COR-L47 (cell line): ENCODE data around the gene MCF2L.

ENCODE experiments used
- DNase-seq: peaks from one replicate; lab custom pipeline; 2025; lab: John Stamatoyannopoulos, UW

The MCF2L gene

DNA sequence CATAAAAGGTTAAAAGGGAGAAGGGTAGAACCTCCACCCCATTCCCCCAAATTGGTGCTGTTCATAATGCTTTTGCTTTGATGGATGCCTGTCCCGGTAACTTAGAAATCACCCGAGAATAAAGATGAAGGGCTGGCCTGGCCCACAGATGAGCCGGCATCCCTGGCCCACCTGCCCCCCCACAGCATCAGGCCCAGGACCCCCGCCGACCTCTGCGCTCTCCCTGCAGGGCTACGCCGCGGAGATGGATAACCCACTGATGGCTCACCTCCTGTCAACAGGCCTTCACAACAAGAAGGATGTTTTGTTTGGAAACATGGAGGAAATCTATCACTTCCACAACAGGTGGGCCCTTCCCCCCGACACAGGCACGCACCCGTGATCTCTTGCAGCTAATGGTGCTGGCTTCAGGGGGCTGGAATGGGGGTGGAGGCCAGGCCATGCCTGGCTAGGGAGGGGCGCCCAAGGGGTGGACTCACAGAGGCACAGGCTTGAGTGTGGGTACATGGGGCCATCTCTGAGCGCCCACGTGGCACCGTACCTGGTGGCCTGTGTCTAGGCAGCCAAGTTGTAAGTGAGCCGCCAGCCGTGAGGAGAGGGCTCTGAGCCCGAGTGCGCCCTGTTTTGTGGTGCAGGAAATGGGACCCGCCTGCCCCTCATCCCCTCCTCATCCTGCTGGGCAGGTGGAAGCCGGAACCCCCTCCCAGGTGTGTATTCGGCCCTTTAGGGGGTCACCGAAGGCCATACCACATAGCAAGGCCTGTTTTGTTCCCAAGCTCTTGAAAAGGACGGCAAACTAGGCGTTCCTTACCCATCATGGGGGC, 113.4 kb downstream of the MCF2L start:
- DNase-seq, result no peak

DNA sequence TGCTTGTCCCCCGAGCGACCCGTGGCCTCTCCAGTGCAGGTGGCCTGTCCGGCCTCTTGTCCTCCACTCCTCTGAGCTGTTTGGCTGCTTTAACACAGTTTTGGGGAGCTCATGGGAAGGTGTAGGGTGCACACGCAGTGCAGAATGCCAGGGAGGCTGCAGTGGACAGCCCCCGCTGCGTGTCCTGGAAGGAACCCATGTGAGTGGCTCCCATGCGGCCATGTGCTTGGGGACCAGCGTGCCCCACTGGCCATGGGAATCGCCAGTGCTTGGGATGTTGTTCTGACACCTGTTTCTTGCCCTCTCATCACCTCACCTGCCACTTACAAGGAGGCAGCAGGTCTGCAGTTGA, 114.0 kb downstream of the MCF2L start:
- DNase-seq, result no peak

DNA sequence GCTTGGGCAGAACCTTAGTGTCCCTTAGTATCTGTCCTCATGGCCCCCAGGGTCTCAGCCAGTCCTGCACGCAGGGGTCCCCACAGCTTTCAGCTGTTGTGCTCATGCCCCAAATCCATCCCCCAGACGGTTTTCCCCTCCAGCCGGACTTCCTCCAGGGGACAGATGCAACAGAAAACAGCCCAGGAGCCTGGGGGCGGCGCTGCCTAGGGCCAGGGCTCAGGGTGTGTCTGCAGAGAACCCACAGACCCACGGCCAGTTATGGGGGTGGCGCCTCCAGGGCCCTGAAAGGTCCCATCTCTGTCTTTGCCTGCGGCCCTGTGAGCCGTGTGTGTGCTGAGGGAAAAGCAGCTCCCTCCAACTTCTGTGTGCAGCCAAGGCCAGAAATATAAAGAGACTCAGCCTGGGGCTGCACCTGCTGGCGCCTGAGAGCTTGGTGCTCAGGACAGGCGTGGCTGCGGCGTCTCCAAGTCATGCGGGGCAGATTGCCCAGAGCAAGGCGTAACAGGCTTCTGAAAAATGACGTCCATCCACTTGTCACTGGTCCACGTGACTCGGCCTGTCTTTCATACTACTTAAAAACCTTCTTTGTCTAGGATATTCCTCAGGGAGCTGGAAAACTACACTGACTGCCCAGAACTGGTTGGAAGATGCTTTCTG, 114.5 kb downstream of the MCF2L start:
- DNase-seq, result no peak

DNA sequence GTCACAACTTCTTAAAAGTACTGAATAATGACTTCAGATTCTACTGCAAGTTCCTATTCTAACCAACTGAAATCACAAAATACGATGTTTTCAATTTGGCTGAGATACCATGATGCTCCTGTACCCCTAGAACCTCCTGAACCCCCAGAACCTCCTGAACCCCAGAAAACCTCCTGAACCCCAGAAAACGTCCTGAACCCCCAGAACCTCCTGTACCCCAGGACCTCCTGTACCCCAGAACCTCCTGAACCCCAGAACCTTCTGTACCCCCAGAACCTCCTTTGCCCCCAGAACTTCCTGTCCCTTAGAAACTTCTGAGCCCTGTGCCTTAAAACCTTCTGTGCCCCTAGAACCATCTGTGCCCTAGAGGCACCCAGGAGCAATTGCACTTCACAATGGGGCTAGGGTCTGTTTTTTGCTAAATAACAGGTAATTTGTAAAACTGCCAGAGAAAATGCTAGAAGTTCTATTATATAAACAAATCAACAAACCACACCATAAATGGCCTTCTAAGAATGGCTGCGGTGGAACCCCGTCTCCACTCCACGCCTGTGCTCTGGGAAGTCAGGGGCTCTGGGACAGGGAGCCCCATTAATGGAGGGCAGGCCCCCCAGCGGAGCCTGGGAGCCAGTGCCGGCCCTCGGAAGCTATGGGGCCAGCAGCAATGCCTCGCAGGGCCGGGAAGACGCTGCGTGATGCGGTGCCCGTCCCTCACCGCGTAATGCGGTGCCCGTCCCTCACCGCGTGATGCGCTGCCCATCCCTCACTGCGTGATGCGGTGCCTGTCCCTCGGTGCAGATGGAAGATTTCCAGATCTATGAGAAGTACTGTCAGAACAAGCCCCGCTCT, 115.3 kb downstream of the MCF2L start:
- DNase-seq, result no peak

DNA sequence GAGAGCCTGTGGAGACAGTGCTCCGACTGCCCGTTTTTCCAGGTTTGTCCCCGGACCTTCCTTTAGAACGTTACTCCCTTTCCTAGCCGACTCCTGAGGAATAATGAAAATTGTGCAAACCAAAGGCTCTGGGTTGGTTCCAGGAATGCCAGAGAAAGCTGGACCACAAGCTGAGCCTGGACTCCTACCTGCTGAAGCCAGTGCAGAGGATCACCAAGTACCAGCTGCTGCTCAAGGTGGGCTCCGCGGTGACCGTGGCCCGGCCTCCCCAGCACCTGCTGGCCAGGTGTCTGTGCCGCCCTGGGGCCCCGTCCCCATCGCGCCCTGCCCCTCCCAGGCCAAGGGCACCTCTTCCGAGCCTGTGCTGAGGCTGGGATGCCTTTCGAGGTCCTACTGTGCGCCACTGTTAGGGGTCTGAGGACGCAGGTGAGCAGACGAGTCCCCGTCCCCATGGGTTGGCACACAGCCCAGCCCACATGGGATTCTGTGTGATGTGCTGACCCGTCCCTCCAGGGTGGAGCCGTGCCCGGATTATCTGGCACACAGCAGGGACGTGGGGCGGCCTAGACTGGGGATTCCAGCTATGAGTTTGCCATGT, 116.0 kb downstream of the MCF2L start:
- no peak for DNase-seq

DNA sequence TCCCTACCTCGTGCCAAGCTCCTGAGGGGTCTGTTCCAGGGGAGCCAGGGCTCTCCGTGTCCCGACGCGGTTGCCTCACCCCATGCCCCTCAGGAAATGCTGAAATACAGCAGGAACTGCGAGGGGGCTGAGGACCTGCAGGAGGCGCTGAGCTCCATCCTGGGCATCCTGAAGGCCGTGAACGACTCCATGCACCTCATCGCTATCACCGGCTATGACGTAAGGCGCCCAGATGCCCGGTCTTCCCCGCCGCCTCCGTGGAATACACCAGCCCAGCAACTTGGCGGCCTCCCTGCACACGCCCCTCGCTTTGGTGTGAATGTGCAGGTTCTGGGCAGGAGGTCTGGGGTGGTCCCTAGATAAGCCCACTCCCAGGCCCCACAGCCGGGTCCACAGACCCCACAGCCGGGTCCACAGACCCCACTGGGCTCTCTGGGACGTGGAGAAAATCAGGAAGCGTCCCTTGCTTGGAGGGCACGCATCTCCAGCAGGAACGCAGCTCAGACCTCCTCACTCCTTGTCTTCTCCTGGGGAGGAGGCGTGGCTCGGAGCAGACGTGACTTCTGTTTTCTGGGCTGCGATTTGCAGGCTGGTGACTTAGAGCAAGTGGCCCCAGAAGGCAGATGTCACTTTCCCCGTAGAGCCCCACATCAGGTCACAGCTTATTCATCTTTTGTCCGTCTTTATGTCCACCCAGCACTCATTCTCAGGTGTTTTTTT, 117.2 kb downstream of the MCF2L start:
- no peak for DNase-seq

DNA sequence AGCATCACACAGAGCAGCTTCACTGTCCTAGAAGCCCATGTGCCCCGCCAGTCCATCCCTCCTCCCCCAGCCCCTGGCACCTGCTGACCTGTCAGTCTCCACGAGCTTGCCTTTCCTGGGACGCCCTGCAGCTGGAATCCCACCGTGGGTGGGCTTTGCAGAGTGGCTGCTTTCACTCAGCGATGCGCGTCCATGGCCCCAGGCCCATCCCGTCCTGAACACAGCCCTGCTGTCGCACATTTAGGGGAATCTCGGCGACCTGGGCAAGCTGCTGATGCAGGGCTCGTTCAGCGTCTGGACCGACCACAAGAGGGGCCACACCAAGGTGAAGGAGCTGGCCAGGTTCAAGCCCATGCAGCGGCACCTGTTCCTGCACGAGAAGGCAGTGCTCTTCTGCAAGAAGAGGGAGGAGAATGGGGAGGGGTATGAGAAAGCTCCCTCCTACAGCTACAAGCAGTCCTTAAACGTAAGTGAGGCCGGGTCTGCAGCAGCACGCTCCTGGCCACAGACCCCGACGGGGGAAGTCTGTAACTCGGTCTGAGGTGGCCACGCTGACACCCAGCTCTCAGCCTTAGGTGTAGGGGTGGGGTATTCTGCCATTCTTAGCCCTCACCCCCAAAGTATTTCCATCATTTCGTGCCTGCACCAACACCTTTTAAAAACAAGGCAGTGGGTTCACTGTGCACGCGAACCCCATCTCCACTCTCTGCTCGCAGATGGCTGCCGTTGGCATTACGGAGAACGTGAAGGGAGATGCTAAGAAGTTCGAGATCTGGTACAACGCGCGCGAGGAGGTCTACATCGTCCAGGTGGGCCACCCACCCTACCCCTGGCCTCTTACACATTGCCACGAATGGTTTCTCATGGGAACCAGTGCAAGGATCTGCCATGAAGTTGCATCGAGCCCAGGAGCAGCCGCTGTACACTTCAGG, 118.2 kb downstream of the MCF2L start:
- DNase-seq, result no peak

DNA sequence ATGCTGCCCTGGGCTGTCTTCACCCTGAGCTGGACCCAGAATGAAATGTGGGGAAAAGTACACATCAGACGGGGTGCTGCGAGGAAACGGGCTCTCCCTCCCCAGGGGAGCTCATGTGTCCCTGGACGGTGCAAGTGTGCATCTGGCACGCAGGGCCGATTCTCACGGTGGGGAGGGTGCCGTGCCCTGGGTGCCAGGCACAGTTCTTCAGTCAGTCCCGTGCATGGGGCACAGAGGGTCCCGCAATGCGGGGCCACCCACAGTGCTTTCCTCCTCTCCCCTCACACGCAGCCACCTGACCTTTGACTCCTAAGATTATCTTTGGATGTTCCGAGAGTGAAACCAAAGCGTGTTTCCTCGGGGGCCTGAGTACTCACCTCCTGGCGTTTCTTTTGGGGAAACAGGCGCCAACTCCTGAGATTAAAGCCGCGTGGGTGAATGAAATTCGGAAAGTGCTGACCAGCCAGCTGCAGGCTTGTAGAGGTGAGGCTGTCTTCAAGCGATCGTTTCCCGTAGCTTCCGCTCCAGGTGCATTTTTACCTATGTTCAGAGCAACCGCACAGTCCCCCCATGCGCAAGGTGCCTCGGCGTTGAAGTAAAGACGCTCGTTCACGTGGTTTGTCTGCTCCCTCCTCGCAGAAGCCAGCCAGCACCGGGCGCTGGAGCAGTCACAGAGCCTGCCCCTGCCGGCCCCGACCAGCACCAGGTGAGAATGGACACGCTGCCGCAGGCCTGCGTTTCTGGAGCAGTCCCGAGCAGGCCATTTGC, 119.1 kb downstream of the MCF2L start:
- DNase-seq, result no peak

DNA sequence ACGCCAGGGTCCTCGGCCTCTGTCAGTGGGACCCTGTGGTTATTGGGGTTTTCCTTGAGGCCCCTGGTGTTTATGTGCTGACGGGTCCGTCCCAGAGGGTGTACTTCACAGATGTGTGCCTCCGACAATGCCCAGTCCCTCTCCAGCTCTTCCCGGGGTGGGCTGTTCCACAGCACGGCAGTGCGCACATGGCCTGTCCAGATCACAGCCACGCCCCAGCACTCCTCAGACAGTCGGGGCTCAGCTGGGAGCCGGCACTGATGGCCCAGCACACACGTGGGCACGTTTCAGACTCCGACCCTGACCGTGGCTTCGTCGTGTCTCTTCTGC, 119.6 kb downstream of the MCF2L start:
- DNase-seq, result no peak

DNA sequence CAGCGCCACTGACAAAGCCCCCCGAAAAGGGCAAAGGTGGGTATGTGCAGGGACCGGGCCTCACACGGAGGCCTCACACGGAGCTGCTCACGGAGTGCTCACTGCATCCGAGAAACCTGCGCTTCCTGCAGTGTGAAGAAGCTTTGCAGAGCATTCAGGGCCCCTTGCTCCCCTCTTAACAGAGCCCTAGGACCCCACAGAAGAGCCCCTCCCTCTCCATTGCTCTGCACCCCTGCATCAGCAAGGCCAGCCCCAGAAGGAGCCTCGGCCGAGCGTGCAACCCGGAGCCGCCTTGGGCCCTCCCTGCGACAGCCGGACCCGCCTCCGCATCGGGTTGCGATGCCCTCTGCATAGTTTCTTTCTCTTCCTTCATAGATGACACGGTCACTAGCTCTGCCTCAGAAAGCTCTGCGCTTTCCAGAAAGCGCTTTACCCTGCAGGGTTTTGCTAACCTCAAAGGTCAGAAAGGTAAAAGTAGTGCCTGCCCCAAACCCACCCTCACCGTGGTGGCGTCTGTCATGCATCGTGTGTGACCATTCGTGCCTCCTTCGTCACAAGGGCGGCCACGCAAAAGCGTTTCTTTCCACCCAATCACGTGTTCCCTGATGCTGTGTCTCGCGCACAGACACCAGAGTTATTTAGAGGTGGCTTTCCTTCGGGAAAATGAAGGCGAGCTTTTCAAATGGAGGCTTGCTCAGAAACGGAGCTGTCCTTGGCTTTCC, 120.8 kb downstream of the MCF2L start:
- DNase-seq, result no peak

DNA sequence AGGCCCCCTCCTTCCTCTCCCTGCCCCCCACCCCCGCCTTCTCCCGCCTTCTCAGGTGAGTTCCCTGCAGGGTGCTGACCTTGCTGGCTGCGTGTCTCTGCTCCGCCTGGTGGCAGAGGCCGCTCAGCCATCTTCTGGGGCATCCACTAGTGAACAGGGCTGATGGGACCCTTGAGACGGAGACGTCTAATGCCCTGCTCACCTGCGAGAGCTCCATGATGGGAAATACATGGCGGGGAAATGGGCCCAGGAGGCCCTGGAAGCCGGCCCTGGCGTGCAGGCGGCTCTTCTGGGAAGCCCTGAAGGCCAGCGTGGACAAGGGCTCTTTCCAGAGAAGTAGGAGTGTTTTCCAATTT, 121.4 kb downstream of the MCF2L start:
- no peak for DNase-seq

DNA sequence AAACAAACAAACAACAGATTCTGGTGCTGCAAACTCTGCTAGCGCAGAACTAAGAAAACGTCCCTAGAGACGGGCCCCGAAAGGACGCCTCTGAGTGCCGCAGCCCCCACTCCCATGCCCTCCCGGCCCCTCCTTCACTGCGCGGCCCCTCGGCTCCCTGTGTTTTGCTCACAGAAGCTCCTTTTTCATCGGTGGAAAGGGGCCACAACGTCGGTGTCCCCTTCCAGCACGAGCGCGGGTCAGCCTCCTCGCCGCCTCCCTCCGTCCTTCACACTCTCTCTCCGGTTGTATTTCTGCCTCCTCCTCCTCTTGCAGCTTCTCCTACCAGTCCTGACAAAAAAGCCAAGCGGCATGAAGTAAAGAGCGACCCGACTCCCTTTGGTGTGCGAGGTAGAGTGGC, 121.8 kb downstream of the MCF2L start:
- DNase-seq, result no peak

DNA sequence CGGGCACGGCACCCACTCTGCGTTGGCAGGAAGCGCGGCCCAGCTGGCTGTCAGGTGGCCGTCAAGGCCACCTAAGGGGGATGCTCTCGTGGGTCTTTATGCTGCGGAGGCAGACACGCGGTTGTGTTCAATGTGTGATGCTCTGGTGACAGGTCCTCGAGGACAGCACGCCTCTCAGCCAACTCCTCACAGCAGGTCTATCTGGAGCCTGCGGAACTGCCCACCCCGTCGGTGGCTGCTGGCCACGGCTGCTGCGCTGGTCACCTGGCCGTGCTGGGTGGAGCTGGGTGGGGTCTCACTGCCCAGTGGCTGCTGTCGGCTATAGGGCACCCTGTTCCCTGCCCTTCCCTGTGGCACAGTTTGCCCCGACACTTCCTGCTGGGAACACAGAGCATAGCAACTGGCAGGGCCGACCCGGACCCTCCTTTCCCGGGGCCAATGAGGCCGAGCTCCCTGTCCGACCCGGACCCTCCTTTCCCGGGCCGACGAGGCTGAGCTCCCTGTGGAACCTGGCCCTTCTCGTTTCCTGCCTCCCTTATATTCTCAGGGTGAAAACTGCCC, 122.3 kb downstream of the MCF2L start:
- DNase-seq, result no peak

DNA sequence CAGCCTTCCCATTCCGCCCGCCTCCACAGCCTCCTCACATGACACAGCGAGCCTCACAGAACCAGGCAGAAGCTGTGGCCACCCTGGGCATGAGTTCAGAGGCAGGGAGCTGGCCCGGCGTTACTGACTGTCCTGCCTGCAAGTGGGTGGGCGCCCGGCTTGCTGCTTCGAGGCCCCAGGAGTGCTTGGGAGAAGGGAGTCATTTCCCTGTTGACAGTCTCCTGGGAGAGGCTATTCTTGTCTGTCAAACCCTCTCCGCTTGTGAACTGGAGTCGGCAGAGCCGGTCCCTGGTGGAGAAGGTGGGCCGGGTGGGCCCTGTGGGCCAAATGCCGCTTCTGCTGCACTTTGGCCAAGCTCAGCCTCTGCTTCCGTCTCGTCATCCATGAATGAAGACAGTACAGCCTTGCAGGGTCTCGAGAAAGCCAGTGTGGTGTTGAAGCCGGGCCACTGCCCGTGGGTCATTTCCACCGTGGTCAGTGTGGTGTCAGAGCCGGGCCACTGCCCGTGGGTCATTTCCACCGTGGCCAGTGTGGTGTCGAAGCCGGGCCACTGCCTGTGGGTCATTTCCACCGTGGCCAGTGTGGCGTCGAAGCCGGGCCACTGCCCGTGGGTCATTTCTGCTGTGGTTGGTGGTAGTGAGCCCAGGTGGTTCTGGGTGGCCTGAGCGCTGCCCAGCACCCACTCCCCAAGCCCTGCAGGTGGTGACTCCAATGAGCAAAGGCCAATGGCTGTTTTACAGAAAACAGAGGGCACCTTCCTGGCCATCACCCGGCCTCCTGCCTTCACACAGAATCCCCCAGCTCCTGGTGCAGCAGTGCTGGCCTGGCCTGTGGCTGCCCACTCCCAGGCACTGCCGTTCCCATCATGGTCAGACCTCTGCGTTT, 123.1 kb downstream of the MCF2L start:
- no peak for DNase-seq

DNA sequence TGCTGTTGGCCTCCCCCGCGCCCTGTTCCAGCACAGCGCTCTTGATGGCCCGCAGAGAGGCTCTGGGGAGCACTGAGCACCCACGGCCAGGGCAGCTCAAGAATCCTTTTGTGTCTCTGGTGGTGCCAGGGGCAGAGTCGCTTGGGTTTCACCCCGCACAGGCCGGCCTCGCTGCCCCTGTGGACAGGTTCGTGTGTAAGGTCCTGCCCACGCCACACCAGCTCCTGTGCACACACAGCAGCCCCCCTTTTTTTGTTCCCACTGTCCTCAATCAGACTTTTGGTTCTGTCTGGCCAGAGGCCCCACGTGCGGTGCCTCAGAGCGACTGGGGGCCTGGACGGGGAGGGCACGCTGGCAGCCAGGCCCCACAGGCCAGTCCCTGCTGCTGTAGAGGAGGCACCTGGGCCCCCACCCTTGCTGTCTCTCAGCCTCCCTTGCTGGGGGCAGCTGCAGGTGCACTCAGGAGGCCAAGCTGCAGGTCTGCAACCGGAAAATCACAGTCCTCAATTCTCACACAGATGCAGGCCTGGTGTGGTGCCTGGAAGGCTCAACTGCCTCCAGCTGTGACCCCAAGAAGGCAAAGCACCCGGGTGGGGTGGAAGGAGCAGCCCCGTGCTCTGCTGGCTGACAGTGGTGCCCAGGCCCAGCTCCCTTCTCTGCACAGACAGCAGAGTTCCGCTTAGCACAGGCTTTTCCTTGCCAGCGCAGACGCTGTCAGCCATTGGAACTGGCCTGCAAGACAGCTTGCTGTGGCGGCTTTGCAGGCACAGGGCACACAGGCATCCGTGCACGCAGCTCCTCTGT, 124.0 kb downstream of the MCF2L start:
- no peak for DNase-seq

DNA sequence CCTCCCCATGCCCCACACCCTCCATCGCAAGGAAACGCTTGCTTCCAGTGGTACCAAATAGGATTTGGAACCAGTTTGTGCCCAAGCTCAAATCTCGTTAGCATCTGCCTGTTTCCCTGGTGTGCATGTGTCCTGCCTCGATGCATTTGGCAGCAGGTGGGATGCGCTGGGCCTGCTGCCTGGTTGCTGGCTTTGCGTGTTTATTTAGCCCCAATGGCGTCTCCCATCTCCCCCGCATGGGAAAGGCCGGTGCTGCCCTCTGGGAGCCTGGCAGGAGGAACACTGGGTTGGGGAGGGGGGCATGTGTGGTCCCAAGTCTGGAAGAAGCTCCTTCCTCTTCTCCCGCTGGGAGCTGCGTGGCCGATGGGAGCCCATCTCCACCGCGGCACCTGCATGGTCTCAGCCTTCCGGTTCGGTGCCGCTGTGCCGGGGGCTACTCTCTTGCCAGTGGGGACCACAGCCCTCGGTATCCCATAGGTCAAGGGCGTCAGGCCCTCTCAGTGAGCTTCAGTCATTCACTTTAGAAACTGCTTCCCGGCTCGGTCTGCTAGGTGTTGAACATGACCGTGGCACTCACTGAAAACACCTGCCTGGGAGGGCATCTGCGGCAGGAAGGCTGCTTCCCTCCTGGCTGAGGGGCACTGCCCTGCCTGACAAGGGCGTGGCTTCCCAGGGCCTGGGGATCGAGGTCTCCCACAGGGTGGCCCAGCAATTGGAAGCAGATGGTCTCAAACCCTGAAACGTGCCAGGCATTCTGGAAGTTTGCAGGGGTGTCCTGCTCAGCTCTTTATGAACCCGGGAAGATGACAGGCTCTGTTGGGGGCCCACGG, 124.8 kb downstream of the MCF2L start:
- no peak for DNase-seq
